Calu3 (cell line): ENCODE results near the gene TGM2. TPM values are rescaled to one million over a fixed set of nuclear protein-coding genes. Genes with fewer than 3 reads are reported as not detected.
"Not testable (repeated sequence)": the region's sequence is repeated elsewhere in the genome, so short reads cannot be mapped to it uniquely, and the experiment has no call there.

Source experiments
- BruUV-seq: library from RNA; stranded (reverse); fragments of 400-500 nt; replicated peaks from 2 replicates; lab custom pipeline; 2021; lab: Mats Ljungman, UMichigan
- CTCF ChIA-PET: fragments of 300-600 bp; sonication (Branson Sonifier 250); formaldehyde crosslinking; loops from one replicate; lab custom pipeline; 2022; ENCODE audit warnings: antibody characterized with exemption; lab: Charles Lee
- DNase-seq: peaks from one replicate; pipeline ENCODE4 v3.0.0; 2022
- H3K27ac Mint-ChIP-seq: one replicate; pipeline ENCODE4 v1.8.0; 2022; ENCODE audit warnings: mixed read lengths; ENCODE audit not compliant: unreplicated experiment
- H3K27me3 Mint-ChIP-seq: one replicate; pipeline ENCODE4 v1.8.0; 2022; ENCODE audit warnings: mixed read lengths; ENCODE audit not compliant: unreplicated experiment
- H3K36me3 Mint-ChIP-seq: one replicate; pipeline ENCODE4 v1.8.0; 2022; ENCODE audit warnings: mild to moderate bottlenecking, moderate library complexity, mixed read lengths; ENCODE audit not compliant: insufficient read depth, unreplicated experiment
- H3K4me1 Mint-ChIP-seq: one replicate; pipeline ENCODE4 v1.8.0; 2022; ENCODE audit warnings: mild to moderate bottlenecking, low read depth, mixed read lengths; ENCODE audit not compliant: unreplicated experiment
- H3K4me3 Mint-ChIP-seq: one replicate; pipeline ENCODE4 v1.8.0; 2022; ENCODE audit warnings: mild to moderate bottlenecking, low read depth, moderate library complexity, mixed read lengths; ENCODE audit not compliant: unreplicated experiment
- H3K9me3 Mint-ChIP-seq: one replicate; pipeline ENCODE4 v1.8.0; 2022; ENCODE audit warnings: low read depth, mixed read lengths; ENCODE audit not compliant: unreplicated experiment
- CTCF ChIP-seq: fragments of 200-600 bp; IDR thresholded peaks from one replicate; pipeline ENCODE4 v1.8.0; 2022; ENCODE audit warnings: antibody characterized with exemption; ENCODE audit not compliant: unreplicated experiment
- intact Hi-C: fragments of 100-400 bp; cut with micrococcal nuclease; formaldehyde crosslinking; loops from one replicate; pipeline ENCODE4 v1.10.0; 2022; ENCODE audit not compliant: unreplicated experiment
- total RNA-seq: library from RNA; stranded (reverse); gene quantifications from 2 replicates; pipeline ENCODE4 v1.2.3, GENCODE V29; 2022

The TGM2 gene
- total RNA-seq, 1 experiment from 2014 or later: 311 TPM

- peak overlapping the region; percentile 60 for H3K27ac Mint-ChIP-seq
- H3K4me3 Mint-ChIP-seq: no peak overlapping the region
- H3K9me3 Mint-ChIP-seq: no peaks in the 10 kb centered on the region
- CTCF ChIA-PET: interaction anchor here (0.6 to 1.8 kb wide), 10 partner anchors 9 to 299 kb away, joined by 3 to 6 read pairs (median 3); no protein-coding TSS in a partner anchor
- peaks cover 39% of the 10 kb centered on the region for H3K4me1 Mint-ChIP-seq
- H3K36me3 Mint-ChIP-seq: no peaks in the 10 kb centered on the region
- intact Hi-C loops: no loop called here
- H3K27me3 Mint-ChIP-seq: no peaks in the 10 kb centered on the region
- no peak for TF ChIP-seq CTCF
- no TSS peak for BruUV-seq
- peak; percentile 54 for DNase-seq
Observed at GRCh38 chr20:38109591-38110524, 55.2 kb downstream of the TGM2 start.

- no peak for DNase-seq
- H3K4me1 Mint-ChIP-seq: peaks cover 36% of the 10 kb centered on the region
- no peak overlapping the region for H3K4me3 Mint-ChIP-seq
- intact Hi-C loops: no loop called here
- peak overlapping the region; percentile 60 for H3K27ac Mint-ChIP-seq
- TF ChIP-seq CTCF: no peak
- BruUV-seq: no TSS peak
- no peaks in the 10 kb centered on the region for H3K27me3 Mint-ChIP-seq
- CTCF ChIA-PET: interaction anchor here (1.5 to 1.8 kb wide), 2 partner anchors 36 to 107 kb away, joined by 3 to 6 read pairs; no protein-coding TSS in a partner anchor
- H3K9me3 Mint-ChIP-seq: no peaks in the 10 kb centered on the region
- H3K36me3 Mint-ChIP-seq: no peaks in the 10 kb centered on the region
Observed at GRCh38 chr20:38108986-38109541, 56.0 kb downstream of the TGM2 start.

GRCh38 chr20:38108438-38108985 is 56.6 kb downstream of the TGM2 start:
- Mint-ChIP-seq H3K27me3 (no peaks in the 10 kb centered on the region), H3K27ac (peak overlapping the region; percentile 60), H3K4me1 (peaks cover 30% of the 10 kb centered on the region), H3K36me3 (no peaks in the 10 kb centered on the region), H3K4me3 (no peak overlapping the region), H3K9me3 (no peaks in the 10 kb centered on the region)
- intact Hi-C loops: no loop called here
- TF ChIP-seq CTCF: no peak
- no TSS peak for BruUV-seq
- no peak for DNase-seq
- CTCF ChIA-PET: interaction anchor here (1.5 to 1.8 kb wide), 2 partner anchors 35 to 107 kb away, joined by 3 to 6 read pairs; no protein-coding TSS in a partner anchor

- H3K4me1 Mint-ChIP-seq: peaks cover 26% of the 10 kb centered on the region
- H3K36me3 Mint-ChIP-seq, CTCF ChIA-PET, H3K27me3 Mint-ChIP-seq, H3K4me3 Mint-ChIP-seq, DNase-seq, intact Hi-C loops, H3K27ac Mint-ChIP-seq, H3K9me3 Mint-ChIP-seq, BruUV-seq: not testable (repeated sequence)
Observed at GRCh38 chr20:38107916-38108315, 57.2 kb downstream of the TGM2 start.

GRCh38 chr20:38107386-38107785 is 57.7 kb downstream of the TGM2 start:
- H3K27ac Mint-ChIP-seq, H3K27me3 Mint-ChIP-seq, intact Hi-C loops, H3K9me3 Mint-ChIP-seq, BruUV-seq, H3K4me3 Mint-ChIP-seq, CTCF ChIA-PET, DNase-seq, H3K36me3 Mint-ChIP-seq: not testable (repeated sequence)
- H3K4me1 Mint-ChIP-seq: peaks cover 26% of the 10 kb centered on the region
